H9 (cell line): ENCODE results near the gene FBXL15. TPM values are rescaled to one million over a fixed set of nuclear protein-coding genes. Genes with fewer than 3 reads are reported as not detected.

Experiments
- DNase-seq: peaks from one replicate; pipeline ENCODE4 v3.0.0-alpha.2; 2017
- H2AFZ ChIP-seq: one replicate; pipeline ENCODE4 v1.6.1; 2013; ENCODE audit warnings: mild to moderate bottlenecking, low read length, control low read depth, moderate library complexity
- H2AK5ac ChIP-seq: 2 replicates; pipeline ENCODE4 v1.6.1; 2013; ENCODE audit warnings: low read length, control low read depth, mixed read lengths; ENCODE audit not compliant: insufficient read length
- H2BK120ac ChIP-seq: one replicate; pipeline ENCODE4 v1.6.1; 2013; ENCODE audit warnings: low read depth, mild to moderate bottlenecking, low read length, control low read depth, inconsistent platforms; ENCODE audit not compliant: poor library complexity, severe bottlenecking
- H2BK12ac ChIP-seq: 2 replicates; pipeline ENCODE4 v1.6.1; 2013; ENCODE audit warnings: low read length, control low read depth, mixed read lengths, low read depth; ENCODE audit not compliant: insufficient read length
- H2BK15ac ChIP-seq: 2 replicates; pipeline ENCODE4 v1.6.1; 2013; ENCODE audit warnings: low read depth, low read length, control low read depth
- H2BK20ac ChIP-seq: one replicate; pipeline ENCODE4 v1.6.1; 2013; ENCODE audit warnings: low read depth, mild to moderate bottlenecking, low read length, control low read depth, inconsistent platforms; ENCODE audit not compliant: poor library complexity, severe bottlenecking
- H2BK5ac ChIP-seq: 2 replicates; pipeline ENCODE4 v1.6.1; 2013; ENCODE audit warnings: low read length, control low read depth, mixed read lengths; ENCODE audit not compliant: insufficient read length
- H3K14ac ChIP-seq: 2 replicates; pipeline ENCODE4 v1.6.1; 2013; ENCODE audit warnings: low read length, control low read depth; ENCODE audit not compliant: insufficient read depth
- H3K18ac ChIP-seq: 2 replicates; pipeline ENCODE4 v1.6.1; 2013; ENCODE audit warnings: low read depth, mild to moderate bottlenecking, mixed read lengths, low read length, control low read depth; ENCODE audit not compliant: insufficient read length
- H3K23ac ChIP-seq: 2 replicates; pipeline ENCODE4 v1.6.1; 2013; ENCODE audit warnings: low read length, control low read depth, mixed read lengths, low read depth; ENCODE audit not compliant: insufficient read length
- H3K23me2 ChIP-seq: 2 replicates; pipeline ENCODE4 v1.6.1; 2013; ENCODE audit warnings: low read depth, mild to moderate bottlenecking, mixed read lengths, low read length, control low read depth; ENCODE audit not compliant: insufficient read length, poor library complexity, severe bottlenecking
- H3K27ac ChIP-seq: 2 replicates; pipeline ENCODE4 v1.5.1; 2013; ENCODE audit warnings: low read length, control low read depth, mixed read lengths, low read depth; ENCODE audit not compliant: insufficient read length
- H3K27me3 ChIP-seq: 2 replicates; pipeline ENCODE4 v1.6.1; 2013; ENCODE audit warnings: low read length, control low read depth, inconsistent platforms; ENCODE audit not compliant: insufficient read depth
- H3K4ac ChIP-seq: 2 replicates; pipeline ENCODE4 v1.6.1; 2013; ENCODE audit warnings: low read depth, mild to moderate bottlenecking, control low read depth, inconsistent platforms, low read length, moderate library complexity
- H3K4me1 ChIP-seq: 2 replicates; pipeline ENCODE4 v1.6.1; 2013; ENCODE audit warnings: low read length, control low read depth, inconsistent platforms; ENCODE audit not compliant: insufficient read depth
- H3K4me2 ChIP-seq: 2 replicates; pipeline ENCODE4 v1.6.1; 2013; ENCODE audit warnings: low read length, control low read depth, mixed read lengths; ENCODE audit not compliant: insufficient read length, insufficient read depth
- H3K56ac ChIP-seq: 2 replicates; pipeline ENCODE4 v1.6.1; 2013; ENCODE audit warnings: low read depth, mild to moderate bottlenecking, mixed read lengths, low read length, control low read depth; ENCODE audit not compliant: insufficient read length
- H3K79me1 ChIP-seq: 2 replicates; pipeline ENCODE4 v1.6.1; 2013; ENCODE audit warnings: low read depth, mild to moderate bottlenecking, moderate library complexity, low read length, control low read depth, inconsistent platforms; ENCODE audit not compliant: insufficient read depth, poor library complexity, severe bottlenecking
- H3K79me2 ChIP-seq: 2 replicates; pipeline ENCODE4 v1.6.1; 2013; ENCODE audit warnings: low read length, control low read depth, inconsistent platforms; ENCODE audit not compliant: insufficient read depth
- H3K9ac ChIP-seq: 2 replicates; pipeline ENCODE4 v1.6.1; 2013; ENCODE audit warnings: low read length, control low read depth, mixed read lengths; ENCODE audit not compliant: insufficient read length; ENCODE audit errors: extremely low read depth
- H3K9me3 ChIP-seq: one replicate; pipeline ENCODE4 v1.6.1; 2013; ENCODE audit warnings: low read depth, low read length, inconsistent platforms; ENCODE audit not compliant: control insufficient read depth
- H3T11ph ChIP-seq: one replicate; pipeline ENCODE4 v1.6.1; 2013; ENCODE audit warnings: mild to moderate bottlenecking, low read length, control low read depth, inconsistent platforms
- H4K20me1 ChIP-seq: one replicate; pipeline ENCODE4 v1.6.1; 2013; ENCODE audit not compliant: control insufficient read depth, insufficient read length, insufficient read depth
- H4K5ac ChIP-seq: 2 replicates; pipeline ENCODE4 v1.6.1; 2013; ENCODE audit warnings: low read depth, mild to moderate bottlenecking, mixed read lengths, low read length, control low read depth; ENCODE audit not compliant: insufficient read length
- H4K8ac ChIP-seq: replicated peaks from 2 replicates; pipeline ENCODE4 v1.6.1; 2013; ENCODE audit warnings: low read length, control low read depth, mixed read lengths, low read depth; ENCODE audit not compliant: insufficient read length
- H4K91ac ChIP-seq: 2 replicates; pipeline ENCODE4 v1.6.1; 2013; ENCODE audit warnings: low read depth, mild to moderate bottlenecking, moderate library complexity, mixed read lengths, low read length, control low read depth; ENCODE audit not compliant: insufficient read length
- H3K27ac Mint-ChIP-seq, 3 experiments: 2 replicates in 2 of 3; 3 replicates in 1 of 3; pipeline ENCODE4 v1.8.0; 2020 to 2021; ENCODE audit warnings: mixed read lengths in 3 of 3, mild to moderate bottlenecking in 1 of 3, moderate library complexity in 1 of 3
- H3K27me3 Mint-ChIP-seq: 2 replicates; pipeline ENCODE4 v1.8.0; 2021; ENCODE audit warnings: low read depth, mild to moderate bottlenecking, moderate library complexity, mixed read lengths
- H3K36me3 Mint-ChIP-seq, 3 experiments: 2 replicates in 2 of 3; 3 replicates in 1 of 3; pipeline ENCODE4 v1.8.0; 2020 to 2021; ENCODE audit warnings: low read depth in 3 of 3, mixed read lengths in 3 of 3; ENCODE audit not compliant: insufficient read depth in 1 of 3
- H3K4me1 Mint-ChIP-seq, 2 experiments: 2 replicates each; pipeline ENCODE4 v1.8.0; 2020; ENCODE audit warnings: mixed read lengths in 2 of 2
- H3K4me3 Mint-ChIP-seq, 2 experiments: 2 replicates in 1 of 2; 3 replicates in 1 of 2; pipeline ENCODE4 v1.8.0; 2020 to 2021; ENCODE audit warnings: mild to moderate bottlenecking in 2 of 2, mixed read lengths in 2 of 2, moderate library complexity in 1 of 2
- H3K9me3 Mint-ChIP-seq, 2 experiments: 2 replicates in 1 of 2; 3 replicates in 1 of 2; pipeline ENCODE4 v1.8.0; 2020; ENCODE audit warnings: mild to moderate bottlenecking in 2 of 2, mixed read lengths in 2 of 2, moderate library complexity in 1 of 2
- WGBS: extraction: QIAGEN DNeasy Blood & Tissue Kit; methylation state at CpG from one replicate; pipeline ENCODE4 v1.1.7; 2013; ENCODE audit warnings: missing lambda C conversion rate, low lambda C conversion rate, mixed read lengths; ENCODE audit not compliant: insufficient read length; ENCODE audit errors: extremely low coverage; 5-methylcytosine and 5-hydroxymethylcytosine counted together
- total RNA-seq: library from RNA; stranded (reverse); gene quantifications from 2 replicates; pipeline ENCODE4 v1.2.1, GENCODE V29; 2021
- TF ChIP-seq, protein P1 (sequence below): fragments of 200-600 bp; sonication (generic); conservative IDR thresholded peaks from 3 replicates; pipeline ENCODE4 v1.8.0; 2021; ENCODE audit warnings: antibody characterized with exemption, mild to moderate bottlenecking

FBXL15 gene
- total RNA-seq, 1 experiment from 2014 or later = 9.1 TPM

- no peaks in the 10 kb centered on the region for H3K9me3 Mint-ChIP-seq
- H3K27me3 Mint-ChIP-seq = peaks cover 16% of the 10 kb centered on the region
- no peak overlapping the region for H3K27ac Mint-ChIP-seq
- Histone ChIP-seq H3K79me2 (no peaks in the 10 kb centered on the region), H4K20me1 (no peaks in the 10 kb centered on the region), H3T11ph (no peak overlapping the region), H2BK12ac (no peak overlapping the region), H2BK5ac (no peak overlapping the region), H3K4ac (no peak overlapping the region), H2AK5ac (no peak overlapping the region), H3K4me1 (peaks cover 3% of the 10 kb centered on the region), H2BK15ac (no peak overlapping the region), H4K8ac (no peak overlapping the region), H3K23ac (no peak overlapping the region), H2BK20ac (no peak overlapping the region), H2BK120ac (no peak overlapping the region), H3K9me3 (no peaks in the 10 kb centered on the region), H3K56ac (no peak overlapping the region), H3K27ac (no peak overlapping the region), H3K27me3 (no peaks in the 10 kb centered on the region), H2AFZ (no peak overlapping the region), H4K91ac (no peak overlapping the region), H3K14ac (no peak overlapping the region), H3K9ac (no peak overlapping the region), H3K4me2 (peak overlapping the region; percentile 83), H3K18ac (no peak overlapping the region), H4K5ac (no peak overlapping the region), H3K23me2 (peaks cover 10% of the 10 kb centered on the region), H3K79me1 (no peaks in the 10 kb centered on the region)
- peaks cover 41 to 46% of the 10 kb centered on the region in 2 experiments for H3K4me1 Mint-ChIP-seq
- WGBS = no CpG with 5 or more reads among the region's 10 CpGs
- TF ChIP-seq, protein P1, sequence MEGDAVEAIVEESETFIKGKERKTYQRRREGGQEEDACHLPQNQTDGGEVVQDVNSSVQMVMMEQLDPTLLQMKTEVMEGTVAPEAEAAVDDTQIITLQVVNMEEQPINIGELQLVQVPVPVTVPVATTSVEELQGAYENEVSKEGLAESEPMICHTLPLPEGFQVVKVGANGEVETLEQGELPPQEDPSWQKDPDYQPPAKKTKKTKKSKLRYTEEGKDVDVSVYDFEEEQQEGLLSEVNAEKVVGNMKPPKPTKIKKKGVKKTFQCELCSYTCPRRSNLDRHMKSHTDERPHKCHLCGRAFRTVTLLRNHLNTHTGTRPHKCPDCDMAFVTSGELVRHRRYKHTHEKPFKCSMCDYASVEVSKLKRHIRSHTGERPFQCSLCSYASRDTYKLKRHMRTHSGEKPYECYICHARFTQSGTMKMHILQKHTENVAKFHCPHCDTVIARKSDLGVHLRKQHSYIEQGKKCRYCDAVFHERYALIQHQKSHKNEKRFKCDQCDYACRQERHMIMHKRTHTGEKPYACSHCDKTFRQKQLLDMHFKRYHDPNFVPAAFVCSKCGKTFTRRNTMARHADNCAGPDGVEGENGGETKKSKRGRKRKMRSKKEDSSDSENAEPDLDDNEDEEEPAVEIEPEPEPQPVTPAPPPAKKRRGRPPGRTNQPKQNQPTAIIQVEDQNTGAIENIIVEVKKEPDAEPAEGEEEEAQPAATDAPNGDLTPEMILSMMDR = no peak
- DNase-seq = no peak
- peaks cover 0 to 4% (median 0%) of the 10 kb centered on the region in 3 experiments; a peak in 4 of 7 replicates for H3K36me3 Mint-ChIP-seq
- H3K4me3 Mint-ChIP-seq = peak overlapping the region in 1 of 2 experiments; percentile 95; a peak in 1 of 5 replicates
Measured at GRCh38 chr10:102463983-102464382, 43.3 kb downstream of the FBXL15 start.
